Osteocyte (in vitro differentiated cells): ENCODE results near the gene SPATA16. TPM values are rescaled to one million over a fixed set of nuclear protein-coding genes. Genes with fewer than 3 reads are reported as not detected.

Source experiments
- DNase-seq: peaks from one replicate; pipeline ENCODE4 v3.0.0; 2021; ENCODE audit warnings: mixed read lengths; ENCODE audit not compliant: unreplicated experiment; ENCODE audit errors: extremely low spot score
- H3K27ac Mint-ChIP-seq: one replicate; pipeline ENCODE4 v1.8.0; 2021; ENCODE audit warnings: mild to moderate bottlenecking, mixed read lengths; ENCODE audit not compliant: unreplicated experiment
- H3K27me3 Mint-ChIP-seq: one replicate; pipeline ENCODE4 v1.8.0; 2021; ENCODE audit warnings: mixed read lengths; ENCODE audit not compliant: unreplicated experiment
- H3K36me3 Mint-ChIP-seq: one replicate; pipeline ENCODE4 v1.8.0; 2021; ENCODE audit warnings: mixed read lengths; ENCODE audit not compliant: unreplicated experiment
- H3K4me1 Mint-ChIP-seq: one replicate; pipeline ENCODE4 v1.8.0; 2021; ENCODE audit warnings: mixed read lengths; ENCODE audit not compliant: unreplicated experiment
- H3K4me3 Mint-ChIP-seq: one replicate; pipeline ENCODE4 v1.8.0; 2021; ENCODE audit warnings: mild to moderate bottlenecking, moderate library complexity, mixed read lengths; ENCODE audit not compliant: unreplicated experiment
- H3K9me3 Mint-ChIP-seq: one replicate; pipeline ENCODE4 v1.8.0; 2021; ENCODE audit warnings: mixed read lengths; ENCODE audit not compliant: unreplicated experiment
- CTCF ChIP-seq: fragments of 200-600 bp; sonication (generic); IDR thresholded peaks from 2 replicates; pipeline ENCODE4 v1.5.0; 2021; ENCODE audit warnings: antibody characterized with exemption, mild to moderate bottlenecking, moderate library complexity
- total RNA-seq: library from RNA; stranded (reverse); gene quantifications from 2 replicates; pipeline ENCODE4 v1.2.1, GENCODE V29; 2021

The SPATA16 gene
- total RNA-seq, 1 donor from 2014 or later, result not detected

- Mint-ChIP-seq H3K36me3 (no peaks in the 10 kb centered on the region), H3K4me3 (no peak overlapping the region), H3K9me3 (no peaks in the 10 kb centered on the region), H3K27me3 (peaks cover 11% of the 10 kb centered on the region), H3K27ac (no peak overlapping the region), H3K4me1 (no peaks in the 10 kb centered on the region)
- TF ChIP-seq CTCF, result no peak
- DNase-seq, result no peak
Observed at GRCh38 chr3:173018758-173019157, 122.3 kb downstream of the SPATA16 start.

- Mint-ChIP-seq H3K4me1 (no peaks in the 10 kb centered on the region), H3K36me3 (no peaks in the 10 kb centered on the region), H3K4me3 (no peak overlapping the region), H3K27me3 (no peaks in the 10 kb centered on the region), H3K27ac (no peak overlapping the region), H3K9me3 (no peaks in the 10 kb centered on the region)
- no peak for DNase-seq
- no peak for TF ChIP-seq CTCF
Observed at GRCh38 chr3:173013219-173013832, 127.7 kb downstream of the SPATA16 start.

- no peak overlapping the region for H3K27ac Mint-ChIP-seq
- DNase-seq, result no peak
- H3K4me3 Mint-ChIP-seq, result no peak overlapping the region
- no peak for TF ChIP-seq CTCF
- no peaks in the 10 kb centered on the region for H3K4me1 Mint-ChIP-seq
- H3K36me3 Mint-ChIP-seq, result no peaks in the 10 kb centered on the region
- H3K27me3 Mint-ChIP-seq, result peaks cover 10% of the 10 kb centered on the region
- no peaks in the 10 kb centered on the region for H3K9me3 Mint-ChIP-seq
Observed at GRCh38 chr3:173009410-173009809, 131.6 kb downstream of the SPATA16 start.

GRCh38 chr3:173008978-173009377 lies 132.1 kb downstream of the SPATA16 start:
- no peak for TF ChIP-seq CTCF
- no peak overlapping the region for H3K27ac Mint-ChIP-seq
- DNase-seq, result no peak
- H3K4me3 Mint-ChIP-seq, result no peak overlapping the region
- no peaks in the 10 kb centered on the region for H3K4me1 Mint-ChIP-seq
- no peaks in the 10 kb centered on the region for H3K9me3 Mint-ChIP-seq
- H3K27me3 Mint-ChIP-seq, result peaks cover 10% of the 10 kb centered on the region
- H3K36me3 Mint-ChIP-seq, result no peaks in the 10 kb centered on the region

- Mint-ChIP-seq H3K9me3 (no peaks in the 10 kb centered on the region), H3K27ac (no peak overlapping the region), H3K36me3 (no peaks in the 10 kb centered on the region), H3K27me3 (peaks cover 17% of the 10 kb centered on the region), H3K4me3 (no peak overlapping the region), H3K4me1 (no peaks in the 10 kb centered on the region)
- DNase-seq, result no peak
- no peak for TF ChIP-seq CTCF
Observed at GRCh38 chr3:173007079-173007723, 133.8 kb downstream of the SPATA16 start.
